Measurements from ENCODE around the gene OXLD1. TPM values are rescaled to one million over a fixed set of nuclear protein-coding genes. Genes with fewer than 3 reads are reported as not detected.

OXLD1 gene
- total and polyA plus RNA-seq, 7 donors = 15.5 to 44.9 (median 23.6) TPM

- peaks cover 0 to 42% (median 18%) of the 10 kb centered on the region in 3 donors for H3K27me3 ChIP-seq (ENCODE audit: insufficient read depth in 3 of 3, low read length in 2 of 3)
- H3K36me3 ChIP-seq (ENCODE audit: insufficient read depth in 1 of 2, low read depth in 1 of 2) = no peaks in the 10 kb centered on the region
- 58 to 64% (median 58%) methylated on average over 12 of the region's 12 CpGs for WGBS, 3 donors
- no peak for TF ChIP-seq CTCF (IDR thresholded peaks at IDR 0.05)
- ATAC-seq (no peak), DNase-seq (no peak)
- H3K9me3 ChIP-seq = no peaks in the 10 kb centered on the region
- no peaks in the 10 kb centered on the region for H3K4me1 ChIP-seq
- no peak overlapping the region for H3K4me3 ChIP-seq
- H3K27ac ChIP-seq = no peak overlapping the region
- intact Hi-C loops (cut with DNase I) = no loop called here
Observed at GRCh38 chr17:81646869-81647600, 19.4 kb downstream of the OXLD1 start.

- no peak for DNase-seq
- intact Hi-C loops (cut with DNase I) = no loop called here
- H3K27me3 ChIP-seq (ENCODE audit: insufficient read depth in 3 of 3, low read length in 2 of 3) = peaks cover 0 to 32% (median 16%) of the 10 kb centered on the region in 3 donors
- no peak overlapping the region for H3K4me3 ChIP-seq
- no peak for ATAC-seq
- H3K27ac ChIP-seq = no peak overlapping the region
- H3K9me3 ChIP-seq = no peaks in the 10 kb centered on the region
- TF ChIP-seq CTCF (IDR thresholded peaks at IDR 0.05) = no peak
- H3K4me1 ChIP-seq = no peaks in the 10 kb centered on the region
- WGBS, 3 donors = 83 to 88% (median 88%) methylated on average over 27 to 29 of the region's 29 CpGs
- H3K36me3 ChIP-seq (ENCODE audit: insufficient read depth in 1 of 2, low read depth in 1 of 2) = no peaks in the 10 kb centered on the region
Observed at GRCh38 chr17:81644976-81645952, 21.1 kb downstream of the OXLD1 start.

- Histone ChIP-seq H3K27me3 (ENCODE audit: insufficient read depth in 3 of 3, low read length in 2 of 3) (peaks cover 0 to 26% (median 14%) of the 10 kb centered on the region in 3 donors), H3K4me3 (no peak overlapping the region), H3K4me1 (no peaks in the 10 kb centered on the region), H3K9me3 (no peaks in the 10 kb centered on the region), H3K36me3 (ENCODE audit: insufficient read depth in 1 of 2, low read depth in 1 of 2) (no peaks in the 10 kb centered on the region), H3K27ac (no peak overlapping the region)
- WGBS, 3 donors = 87 to 91% (median 89%) methylated on average over 15 of the region's 15 CpGs
- no peak for DNase-seq
- intact Hi-C loops (cut with DNase I) = no loop called here
- no peak for TF ChIP-seq CTCF (IDR thresholded peaks at IDR 0.05)
- no peak for ATAC-seq
Observed at GRCh38 chr17:81644496-81644895, 21.9 kb downstream of the OXLD1 start.

- no peak for DNase-seq
- intact Hi-C loops (cut with DNase I) = no loop called here
- Histone ChIP-seq H3K27ac (no peak overlapping the region), H3K9me3 (no peaks in the 10 kb centered on the region), H3K4me1 (peaks cover 7% of the 10 kb centered on the region), H3K36me3 (ENCODE audit: insufficient read depth in 1 of 2, low read depth in 1 of 2) (no peaks in the 10 kb centered on the region), H3K4me3 (no peak overlapping the region), H3K27me3 (ENCODE audit: insufficient read depth in 3 of 3, low read length in 2 of 3) (peaks cover 0 to under 1% (median under 1%) of the 10 kb centered on the region in 3 donors)
- no peak for ATAC-seq
- 91 to 93% (median 91%) methylated on average over 14 to 17 of the region's 17 CpGs for whole genome bisulfite sequencing, 3 donors
- no peak for TF ChIP-seq CTCF (IDR thresholded peaks at IDR 0.05)
Observed at GRCh38 chr17:81641825-81642489, 24.4 kb downstream of the OXLD1 start.
